Measurements from ENCODE around the gene RSBN1. TPM values are rescaled to one million over a fixed set of nuclear protein-coding genes. Genes with fewer than 3 reads are reported as not detected.
A peak's percentile ranks its signal among the peaks of the same experiment; 100 is the strongest.

Gene RSBN1
- total and polyA plus RNA-seq, 7 donors: 5.4 to 33.9 (median 15.5) TPM

GRCh38 chr1:113830039-113830438, 17.8 kb upstream of the RSBN1 start:
- intact Hi-C loops (cut with DNase I): no loop called here
- TF ChIP-seq CTCF (IDR thresholded peaks at IDR 0.05) (no peak), POLR2AphosphoS5 (IDR thresholded peaks at IDR 0.05) (no peak), EP300 (IDR thresholded peaks at IDR 0.05) (no peak), POLR2A (IDR thresholded peaks at IDR 0.05) (no peak)
- no peak overlapping the region for H3K4me3 ChIP-seq
- no peaks in the 10 kb centered on the region for H3K9me3 ChIP-seq
- H3K36me3 ChIP-seq: no peaks in the 10 kb centered on the region
- no peaks in the 10 kb centered on the region for H3K4me1 ChIP-seq
- no peak overlapping the region for H3K27ac ChIP-seq
- no peaks in the 10 kb centered on the region for H3K27me3 ChIP-seq
- 82 to 88% methylated on average over 3 of the region's 3 CpGs for WGBS, 2 donors
- no peak for DNase-seq

GRCh38 chr1:113821916-113822315, 9.6 kb upstream of the RSBN1 start:
- intact Hi-C loops (cut with DNase I): no loop called here
- no peak for DNase-seq
- Histone ChIP-seq H3K27ac (no peak overlapping the region), H3K36me3 (no peaks in the 10 kb centered on the region), H3K27me3 (no peaks in the 10 kb centered on the region), H3K4me3 (no peak overlapping the region), H3K9me3 (no peaks in the 10 kb centered on the region), H3K4me1 (no peaks in the 10 kb centered on the region)
- TF ChIP-seq CTCF (IDR thresholded peaks at IDR 0.05): no peak
- no peak for TF ChIP-seq POLR2A (IDR thresholded peaks at IDR 0.05)
- TF ChIP-seq EP300 (IDR thresholded peaks at IDR 0.05): no peak
- TF ChIP-seq POLR2AphosphoS5 (IDR thresholded peaks at IDR 0.05): no peak
- WGBS, 2 donors: 76 to 90% methylated on average over 1 of the region's 1 CpG

DNA sequence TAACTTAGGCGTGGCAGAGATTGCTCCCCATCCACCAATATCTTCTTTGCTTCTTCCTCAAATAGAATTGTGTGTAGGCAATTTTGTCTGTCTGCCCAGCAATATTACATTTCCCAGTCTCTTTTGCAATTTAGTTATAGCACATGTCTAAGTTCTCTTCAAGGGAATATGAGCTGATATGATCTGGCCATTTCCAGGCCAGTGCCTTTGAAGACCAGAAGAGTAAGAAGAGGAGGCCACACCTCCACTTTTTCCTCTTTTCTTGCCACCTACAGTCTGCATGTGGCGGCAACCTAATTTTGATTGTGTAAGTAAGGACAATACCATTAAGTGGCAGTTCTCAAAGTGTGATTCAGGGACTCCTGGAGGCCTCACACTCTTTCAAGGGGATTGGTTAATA, 6.3 kb upstream of the RSBN1 start:
- intact Hi-C loops (cut with DNase I): loop anchor here (10.0 kb wide), 2 partner anchors 684 to 1104 kb away; partner anchors contain the start of gene PPM1J
- H3K4me3 ChIP-seq: no peak overlapping the region
- no peaks in the 10 kb centered on the region for H3K27me3 ChIP-seq
- TF ChIP-seq EP300 (IDR thresholded peaks at IDR 0.05): no peak
- TF ChIP-seq POLR2AphosphoS5 (IDR thresholded peaks at IDR 0.05): no peak
- no peak for TF ChIP-seq CTCF (IDR thresholded peaks at IDR 0.05)
- TF ChIP-seq POLR2A (IDR thresholded peaks at IDR 0.05): no peak
- H3K27ac ChIP-seq: no peak overlapping the region
- WGBS, 2 donors: 90 to 95% methylated on average over 2 of the region's 2 CpGs
- no peak for DNase-seq
- H3K9me3 ChIP-seq: no peaks in the 10 kb centered on the region
- no peaks in the 10 kb centered on the region for H3K4me1 ChIP-seq
- H3K36me3 ChIP-seq: no peaks in the 10 kb centered on the region

DNA sequence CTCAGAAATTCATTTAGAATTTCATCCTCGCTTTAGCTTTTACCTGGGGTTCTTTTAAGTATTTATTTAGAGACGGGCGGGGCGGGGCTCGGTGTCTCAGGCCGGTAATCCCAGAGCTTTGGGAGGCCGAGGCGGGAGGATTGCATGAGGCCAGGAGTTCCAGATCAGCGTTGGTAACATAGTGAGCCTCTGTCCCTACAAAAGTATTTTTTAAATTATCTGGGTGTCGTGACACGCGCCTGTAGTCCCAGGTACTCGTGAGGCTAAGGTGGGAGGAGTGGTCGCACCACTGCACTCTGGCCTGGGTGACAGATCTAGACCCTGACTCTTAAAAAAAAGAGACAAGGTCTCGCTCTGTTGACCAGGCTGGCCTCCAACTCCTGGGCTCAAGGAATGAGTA, 942 bp upstream of the RSBN1 start:
- WGBS, 2 donors: 96 to 97% methylated on average over 15 of the region's 15 CpGs
- peaks cover 0 to 33% (median 27%) of the 10 kb centered on the region in 4 donors for H3K4me1 ChIP-seq
- H3K27me3 ChIP-seq: no peaks in the 10 kb centered on the region
- no peak overlapping the region for H3K4me3 ChIP-seq
- no peaks in the 10 kb centered on the region for H3K9me3 ChIP-seq
- H3K36me3 ChIP-seq: no peaks in the 10 kb centered on the region
- DNase-seq: no peak
- H3K27ac ChIP-seq: peak overlapping the region; percentile 93 to 98 (median 96)
- intact Hi-C loops (cut with DNase I): loop anchor here (2.0 to 10.0 kb wide), 6 partner anchors 54 to 1098 kb away; partner anchors contain the start of genes AP4B1, DCLRE1B, MAGI3 and PHTF1
- no peak for TF ChIP-seq POLR2A (IDR thresholded peaks at IDR 0.05)
- no peak for TF ChIP-seq POLR2AphosphoS5 (IDR thresholded peaks at IDR 0.05)
- no peak for TF ChIP-seq EP300 (IDR thresholded peaks at IDR 0.05)
- TF ChIP-seq CTCF (IDR thresholded peaks at IDR 0.05): no peak

GRCh38 chr1:113812661-113813135, 422 bp upstream of the RSBN1 start:
- Histone ChIP-seq H3K27ac (peak overlapping the region; percentile 93 to 98 (median 96)), H3K27me3 (no peaks in the 10 kb centered on the region), H3K36me3 (no peaks in the 10 kb centered on the region), H3K4me3 (peak overlapping the region; percentile 67 to 96 (median 84)), H3K9me3 (no peaks in the 10 kb centered on the region), H3K4me1 (peaks cover 0 to 33% (median 27%) of the 10 kb centered on the region in 4 donors)
- TF ChIP-seq POLR2AphosphoS5 (IDR thresholded peaks at IDR 0.05) (no peak), EP300 (IDR thresholded peaks at IDR 0.05) (no peak), POLR2A (IDR thresholded peaks at IDR 0.05) (peak in 1 of 2 donors; percentile 49), CTCF (IDR thresholded peaks at IDR 0.05) (no peak)
- DNase-seq: no peak
- intact Hi-C loops (cut with DNase I): loop anchor here (1.0 to 10.0 kb wide), 7 partner anchors 54 to 1098 kb away; partner anchors contain the start of genes AP4B1, DCLRE1B, HIPK1 and MAGI3
- WGBS, 2 donors: 27 to 31% methylated on average over 13 of the region's 13 CpGs
